ENCODE measurements around the gene SENP3.

Gene SENP3

DNA sequence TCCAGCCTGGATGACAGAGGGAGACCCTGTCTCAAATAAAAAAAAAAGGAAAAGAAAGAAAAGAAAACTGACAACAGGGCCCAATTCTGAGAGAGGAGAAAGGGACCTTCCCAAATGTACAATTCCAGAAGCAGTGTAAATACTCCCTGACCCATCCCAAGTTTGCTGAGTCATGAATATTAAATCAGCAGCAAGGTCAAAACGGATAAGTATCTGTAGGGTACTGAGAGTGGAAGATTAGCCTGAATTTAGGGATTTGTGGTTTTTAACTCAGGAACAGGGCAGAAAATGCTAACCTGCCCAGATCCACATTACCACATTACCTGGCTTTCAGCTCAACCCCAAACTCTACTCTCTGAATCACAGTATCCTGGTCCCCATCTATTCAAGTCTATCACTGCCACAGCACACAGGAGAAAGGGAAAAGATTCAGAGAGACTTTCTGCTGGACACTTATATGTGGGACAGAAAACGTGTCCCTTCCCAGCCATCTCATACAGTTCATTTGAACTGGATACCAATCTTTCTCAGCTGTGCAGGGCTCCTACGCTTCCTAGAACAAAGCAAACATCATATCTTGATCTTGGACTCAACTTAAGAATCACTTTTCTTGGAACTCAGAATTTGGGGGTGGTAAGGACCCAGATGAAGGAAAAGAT lies 50.0 kb downstream of the SENP3 start:
- Mint-ChIP-seq H3K27me3 (ENCODE audit: low read depth, poor library complexity) (peaks cover 6% of the 10 kb centered on the region), H3K9me3 (no peaks in the 10 kb centered on the region), H3K4me3 (peak overlapping the region; percentile 93), H3K27ac (peak overlapping the region; percentile 9), H3K36me3 (ENCODE audit: low read depth) (peaks cover 24% of the 10 kb centered on the region), H3K4me1 (peaks cover 40% of the 10 kb centered on the region)
- TF ChIP-seq CTCF (IDR thresholded peaks at IDR 0.05) = no peak
- no peak for DNase-seq

DNA sequence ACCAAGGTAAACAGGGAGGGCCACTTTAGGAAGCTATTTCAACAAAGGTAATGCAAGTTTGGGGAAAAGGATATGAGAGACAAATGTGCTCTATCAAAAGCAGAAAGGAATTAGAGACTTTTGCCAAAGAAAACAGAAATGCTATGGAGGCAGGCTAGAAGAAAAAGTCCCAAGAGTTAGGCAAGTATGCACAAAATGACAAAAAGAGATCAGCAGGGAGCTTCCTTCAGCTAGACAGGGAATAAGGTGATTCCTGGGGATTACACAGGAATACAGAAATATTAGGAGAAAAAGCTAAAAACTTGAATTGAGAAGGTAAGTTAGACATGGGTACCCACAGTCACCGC lies 50.5 kb downstream of the SENP3 start:
- H3K4me1 Mint-ChIP-seq = peaks cover 40% of the 10 kb centered on the region
- peak overlapping the region; percentile 93 for H3K4me3 Mint-ChIP-seq
- no peaks in the 10 kb centered on the region for H3K9me3 Mint-ChIP-seq
- H3K27ac Mint-ChIP-seq = peak overlapping the region; percentile 9
- peaks cover 6% of the 10 kb centered on the region for H3K27me3 Mint-ChIP-seq (ENCODE audit: low read depth, poor library complexity)
- DNase-seq = no peak
- peaks cover 24% of the 10 kb centered on the region for H3K36me3 Mint-ChIP-seq (ENCODE audit: low read depth)
- TF ChIP-seq CTCF (IDR thresholded peaks at IDR 0.05) = no peak

DNA sequence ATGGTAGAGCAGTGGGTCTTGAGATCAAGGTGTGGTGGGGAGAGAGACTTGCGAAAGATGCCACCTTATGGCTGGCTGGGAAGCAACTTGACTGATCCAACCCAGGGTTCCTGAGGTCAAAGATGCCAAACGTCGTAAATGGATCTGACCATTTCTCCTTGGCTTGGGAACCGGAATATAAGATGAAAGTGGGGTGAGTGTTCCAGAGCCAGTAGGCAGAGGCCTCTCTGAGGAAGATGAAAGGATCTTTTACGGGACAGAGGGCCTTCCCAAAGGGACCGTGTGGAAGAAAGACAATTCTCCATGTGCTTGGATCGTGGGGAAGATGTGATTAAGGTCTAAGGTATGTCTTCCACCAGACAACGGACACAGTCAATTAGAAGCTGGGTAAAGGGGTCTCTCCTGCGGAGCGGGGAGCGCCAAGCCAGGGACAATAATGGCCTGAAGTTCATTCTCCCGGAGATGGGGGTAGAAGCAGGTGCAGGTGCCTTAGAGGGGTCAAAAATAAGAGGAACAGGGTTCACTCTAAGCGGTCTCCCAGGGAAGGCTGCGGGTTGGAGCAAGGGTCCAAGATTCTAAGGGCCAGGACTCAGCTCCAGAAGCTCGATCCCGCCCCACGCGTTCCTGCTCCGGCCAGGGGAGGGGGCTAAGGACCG lies 52.2 kb downstream of the SENP3 start:
- Mint-ChIP-seq H3K4me1 (peaks cover 40% of the 10 kb centered on the region), H3K9me3 (no peaks in the 10 kb centered on the region), H3K4me3 (peak overlapping the region; percentile 93), H3K27ac (peak overlapping the region; percentile 98), H3K27me3 (ENCODE audit: low read depth, poor library complexity) (peaks cover 10% of the 10 kb centered on the region), H3K36me3 (ENCODE audit: low read depth) (peaks cover 21% of the 10 kb centered on the region)
- TF ChIP-seq CTCF (IDR thresholded peaks at IDR 0.05) = no peak
- DNase-seq = no peak

DNA sequence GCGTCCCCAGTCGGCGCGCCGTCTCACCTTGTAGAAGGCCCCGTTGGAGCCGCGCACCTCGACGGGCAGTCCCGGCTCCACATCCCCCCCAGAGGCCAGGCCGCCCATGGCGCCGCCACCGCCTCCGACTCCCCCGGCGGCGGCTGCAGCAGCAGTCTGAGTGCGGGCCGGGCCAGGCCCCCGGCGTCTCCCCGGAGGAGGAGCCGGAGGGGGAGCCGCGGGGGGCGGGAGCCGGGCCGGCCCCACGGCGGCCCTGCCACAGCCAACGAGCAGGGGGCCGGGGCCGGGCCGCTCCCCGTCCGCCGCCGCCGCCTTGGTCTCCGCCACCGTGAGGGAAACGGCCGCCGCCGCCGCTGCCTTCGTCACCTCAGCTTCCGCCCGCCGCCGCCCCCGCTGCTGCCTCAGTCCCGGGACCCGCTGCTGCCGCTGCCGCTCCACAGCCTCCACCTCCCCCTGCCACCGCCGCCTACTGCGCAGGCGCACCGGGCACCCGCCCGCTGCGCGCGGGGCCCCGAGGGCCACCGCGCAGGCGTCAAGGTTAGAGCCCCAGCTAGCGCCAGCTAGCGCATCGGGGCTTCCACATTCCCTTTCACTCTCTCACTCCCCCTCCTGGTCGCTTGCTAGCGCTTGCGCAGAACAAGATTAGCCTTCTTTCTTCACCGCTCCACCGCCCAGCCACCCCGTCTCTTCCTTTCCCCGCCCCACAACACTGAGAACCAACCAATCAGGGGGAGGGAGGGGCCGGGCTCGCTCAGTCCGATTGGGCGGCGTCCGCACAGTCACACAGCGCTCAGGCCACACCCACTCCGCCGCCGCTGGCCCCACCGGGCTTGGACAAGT lies 52.9 kb downstream of the SENP3 start, which contains the start of gene FXR2:
Gene FXR2, minus strand, starts transcription at position 473 of the 840 bp plus-strand sequence. Its CDS starts 365 bp downstream, at position 108.
- Mint-ChIP-seq H3K4me3 (peak within 1 kb of the TSS; percentile 93), H3K27ac (peak within 1 kb of the TSS; percentile 98), H3K27me3 (ENCODE audit: low read depth, poor library complexity) (peaks cover 15% of the 10 kb centered on the region), H3K9me3 (no peaks in the 10 kb centered on the region), H3K36me3 (ENCODE audit: low read depth) (peaks cover 21% of the 10 kb centered on the region), H3K4me1 (peaks cover 40% of the 10 kb centered on the region)
- peak; percentile 38 for TF ChIP-seq CTCF (IDR thresholded peaks at IDR 0.05)
- peak; percentile 100 for DNase-seq

- TF ChIP-seq CTCF (IDR thresholded peaks at IDR 0.05) = no peak
- H3K4me3 Mint-ChIP-seq = peak overlapping the region; percentile 85
- H3K27me3 Mint-ChIP-seq (ENCODE audit: low read depth, poor library complexity) = peaks cover 15% of the 10 kb centered on the region
- H3K27ac Mint-ChIP-seq = peak overlapping the region; percentile 94
- peaks cover 38% of the 10 kb centered on the region for H3K4me1 Mint-ChIP-seq
- H3K9me3 Mint-ChIP-seq = no peaks in the 10 kb centered on the region
- peaks cover 20% of the 10 kb centered on the region for H3K36me3 Mint-ChIP-seq (ENCODE audit: low read depth)
- no peak for DNase-seq
Measured at GRCh38 chr17:7615265-7615747, 53.6 kb downstream of the SENP3 start.
